ENCODE measurements around the gene UNC5B. TPM values are rescaled to one million over a fixed set of nuclear protein-coding genes. Genes with fewer than 3 reads are reported as not detected.

UNC5B gene
- polyA plus RNA-seq, 3 donors = 0.04 to 0.72 TPM; not detected in 1

GRCh38 chr10:71236822-71237682 lies 24.7 kb downstream of the UNC5B start:
- TF ChIP-seq, protein P1, sequence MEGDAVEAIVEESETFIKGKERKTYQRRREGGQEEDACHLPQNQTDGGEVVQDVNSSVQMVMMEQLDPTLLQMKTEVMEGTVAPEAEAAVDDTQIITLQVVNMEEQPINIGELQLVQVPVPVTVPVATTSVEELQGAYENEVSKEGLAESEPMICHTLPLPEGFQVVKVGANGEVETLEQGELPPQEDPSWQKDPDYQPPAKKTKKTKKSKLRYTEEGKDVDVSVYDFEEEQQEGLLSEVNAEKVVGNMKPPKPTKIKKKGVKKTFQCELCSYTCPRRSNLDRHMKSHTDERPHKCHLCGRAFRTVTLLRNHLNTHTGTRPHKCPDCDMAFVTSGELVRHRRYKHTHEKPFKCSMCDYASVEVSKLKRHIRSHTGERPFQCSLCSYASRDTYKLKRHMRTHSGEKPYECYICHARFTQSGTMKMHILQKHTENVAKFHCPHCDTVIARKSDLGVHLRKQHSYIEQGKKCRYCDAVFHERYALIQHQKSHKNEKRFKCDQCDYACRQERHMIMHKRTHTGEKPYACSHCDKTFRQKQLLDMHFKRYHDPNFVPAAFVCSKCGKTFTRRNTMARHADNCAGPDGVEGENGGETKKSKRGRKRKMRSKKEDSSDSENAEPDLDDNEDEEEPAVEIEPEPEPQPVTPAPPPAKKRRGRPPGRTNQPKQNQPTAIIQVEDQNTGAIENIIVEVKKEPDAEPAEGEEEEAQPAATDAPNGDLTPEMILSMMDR (IDR thresholded peaks at IDR 0.05) = no peak
- H3K4me3 Mint-ChIP-seq = no peak overlapping the region
- H3K36me3 ChIP-seq (replicated peaks in 1 of 2; ENCODE audit: control insufficient read depth in 1 of 2, insufficient read depth in 2 of 2, low read length in 2 of 2) = no peaks in the 10 kb centered on the region
- H3K4me1 Mint-ChIP-seq = peaks cover 37% of the 10 kb centered on the region
- peak overlapping the region in 1 of 7 donors; percentile 41 for H3K27ac Mint-ChIP-seq
- no peak overlapping the region for H3K9ac ChIP-seq (ENCODE audit: insufficient read depth, low read length, poor library complexity, severe bottlenecking)
- no peak overlapping the region for H2AFZ ChIP-seq (ENCODE audit: insufficient read depth, low read depth, low read length, poor library complexity, severe bottlenecking)
- no peak overlapping the region for H3K27ac ChIP-seq (ENCODE audit: low read depth in 1 of 2, low read length in 2 of 2)
- H3K4me2 ChIP-seq (replicated peaks; ENCODE audit: extremely low read depth, low read length, poor library complexity, severe bottlenecking) = no peak overlapping the region
- 88% methylated on average over 3 of the region's 15 CpGs for WGBS (ENCODE audit: insufficient coverage)
- no peaks in the 10 kb centered on the region for H3K36me3 Mint-ChIP-seq
- H4K20me1 ChIP-seq (ENCODE audit: insufficient read depth, low read length) = no peaks in the 10 kb centered on the region
- no peak for DNase-seq
- H3K27me3 Mint-ChIP-seq (ENCODE audit: low read depth in 3 of 3) = peaks cover 2 to 6% (median 4%) of the 10 kb centered on the region in 3 donors
- no peaks in the 10 kb centered on the region for H3K9me3 ChIP-seq (replicated peaks in 1 of 2; ENCODE audit: control insufficient read depth in 1 of 2, insufficient read depth in 1 of 2, low read length in 2 of 2)
- H3K27me3 ChIP-seq (ENCODE audit: control insufficient read depth in 2 of 2, insufficient read depth in 2 of 2, low read length in 2 of 2) = no peaks in the 10 kb centered on the region
- intact Hi-C loops (cut with micrococcal nuclease) = no loop called here
- H3K9me3 Mint-ChIP-seq = peaks cover 0 to 3% (median 0%) of the 10 kb centered on the region in 7 donors
- H3K4me3 ChIP-seq (replicated peaks in 1 of 3; ENCODE audit: low read depth in 2 of 3, low read length in 3 of 3) = no peak overlapping the region
- peaks cover 34 to 54% of the 10 kb centered on the region in 2 donors for H3K4me1 ChIP-seq (ENCODE audit: control insufficient read depth in 1 of 2, insufficient read depth in 2 of 2, low read length in 2 of 2)
- H3K79me2 ChIP-seq (ENCODE audit: insufficient read depth, low read length) = no peaks in the 10 kb centered on the region

DNA sequence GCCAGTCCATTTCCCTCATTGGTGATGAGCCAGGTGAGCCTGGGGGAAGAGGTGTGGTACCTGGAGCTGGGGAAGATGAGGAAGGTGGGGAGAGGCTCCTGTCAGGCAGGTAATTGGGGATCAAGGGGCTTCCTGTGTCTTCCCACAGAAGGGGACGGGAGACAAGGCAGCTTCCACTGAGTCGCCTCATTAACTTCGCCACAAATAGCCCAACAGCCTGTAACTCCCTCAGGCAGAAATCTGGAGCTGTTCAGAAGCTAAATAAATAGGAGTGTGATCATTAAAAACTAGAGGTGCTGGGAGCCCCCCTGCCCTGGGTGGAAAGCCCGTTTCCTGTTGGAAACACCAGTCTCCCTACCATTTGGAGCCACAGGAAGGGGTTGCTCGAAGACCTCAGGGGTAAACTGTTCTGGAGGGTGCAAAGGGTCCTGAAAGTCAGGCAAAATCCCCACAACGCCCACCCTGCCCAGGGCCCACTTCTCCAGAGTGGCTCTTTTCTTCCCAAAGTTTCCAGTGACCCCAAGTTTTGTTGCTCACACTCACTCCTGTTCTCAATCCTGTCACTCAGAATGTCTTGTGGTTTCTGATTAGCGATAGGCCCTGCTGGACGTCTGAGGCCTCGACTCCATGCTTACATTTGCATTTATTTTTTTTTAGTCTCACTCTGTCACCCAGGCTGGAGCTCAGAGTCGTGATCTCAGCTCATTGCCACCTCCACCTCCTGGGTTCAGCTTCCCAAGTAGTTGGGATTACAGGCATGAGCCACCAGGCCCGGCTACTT lies 25.7 kb downstream of the UNC5B start:
- Mint-ChIP-seq H3K27ac (peak overlapping the region in 2 of 7 donors; percentile 4 to 52), H3K4me3 (no peak overlapping the region), H3K9me3 (peaks cover 0 to 1% (median 0%) of the 10 kb centered on the region in 7 donors), H3K27me3 (ENCODE audit: low read depth in 3 of 3) (peaks cover 2 to 6% (median 4%) of the 10 kb centered on the region in 3 donors), H3K36me3 (no peaks in the 10 kb centered on the region), H3K4me1 (peaks cover 35% of the 10 kb centered on the region)
- H3K4me2 ChIP-seq (replicated peaks; ENCODE audit: extremely low read depth, low read length, poor library complexity, severe bottlenecking) = no peak overlapping the region
- H4K20me1 ChIP-seq (ENCODE audit: insufficient read depth, low read length) = no peaks in the 10 kb centered on the region
- H3K27ac ChIP-seq (ENCODE audit: low read depth in 1 of 2, low read length in 2 of 2) = no peak overlapping the region
- no peaks in the 10 kb centered on the region for H3K79me2 ChIP-seq (ENCODE audit: insufficient read depth, low read length)
- TF ChIP-seq, protein P1 (IDR thresholded peaks at IDR 0.05) = no peak
- intact Hi-C loops (cut with micrococcal nuclease) = no loop called here
- no peaks in the 10 kb centered on the region for H3K27me3 ChIP-seq (ENCODE audit: control insufficient read depth in 2 of 2, insufficient read depth in 2 of 2, low read length in 2 of 2)
- H3K4me1 ChIP-seq (ENCODE audit: control insufficient read depth in 1 of 2, insufficient read depth in 2 of 2, low read length in 2 of 2) = peaks cover 33 to 49% of the 10 kb centered on the region in 2 donors
- no peak overlapping the region for H3K9ac ChIP-seq (ENCODE audit: insufficient read depth, low read length, poor library complexity, severe bottlenecking)
- no peak overlapping the region for H2AFZ ChIP-seq (ENCODE audit: insufficient read depth, low read depth, low read length, poor library complexity, severe bottlenecking)
- no peaks in the 10 kb centered on the region for H3K36me3 ChIP-seq (replicated peaks in 1 of 2; ENCODE audit: control insufficient read depth in 1 of 2, insufficient read depth in 2 of 2, low read length in 2 of 2)
- H3K9me3 ChIP-seq (replicated peaks in 1 of 2; ENCODE audit: control insufficient read depth in 1 of 2, insufficient read depth in 1 of 2, low read length in 2 of 2) = no peaks in the 10 kb centered on the region
- DNase-seq = no peak
- no peak overlapping the region for H3K4me3 ChIP-seq (replicated peaks in 1 of 3; ENCODE audit: low read depth in 2 of 3, low read length in 3 of 3)
- 43% methylated on average over 4 of the region's 11 CpGs for WGBS (ENCODE audit: insufficient coverage)

All from CD14-positive monocyte (primary cell).